Measurements from ENCODE around the gene SYNJ2.

GRCh38 chr6:158017621-158018040, 36.0 kb downstream of the SYNJ2 start:
- TF ChIP-seq CTCF (IDR thresholded peaks at IDR 0.05; ENCODE audit: extremely low read depth in 1 of 2, insufficient read depth in 1 of 2, low read depth in 1 of 2, low read length in 2 of 2) (no peak), POLR2A (IDR thresholded peaks at IDR 0.05; ENCODE audit: low read depth, low read length) (no peak)
